Liver (tissue), 9 donors: ENCODE results near the gene FUS. TPM values are rescaled to one million over a fixed set of nuclear protein-coding genes. Genes with fewer than 3 reads are reported as not detected.

Source experiments
- DNase-seq: peaks from one replicate; pipeline ENCODE4 v3.0.0-alpha.2; 2017; ENCODE audit warnings: low spot score
- H3K27ac ChIP-seq, 2 donors: one replicate each; pipeline ENCODE4 v1.7.0; 2013; ENCODE audit warnings: inconsistent platforms in 2 of 2, low read length in 2 of 2, control low read depth in 1 of 2, low read depth in 1 of 2, mild to moderate bottlenecking in 1 of 2
- H3K27me3 ChIP-seq, 4 donors: one replicate each; pipeline versions ENCODE4 v1.6.1 to v1.7.0; 2013; ENCODE audit warnings: low read length in 3 of 4, inconsistent platforms in 1 of 4, mild to moderate bottlenecking in 1 of 4, moderate library complexity in 1 of 4; ENCODE audit not compliant: control insufficient read depth in 4 of 4, insufficient read depth in 4 of 4
- H3K36me3 ChIP-seq, 4 donors: one replicate each; pipeline versions ENCODE4 v1.6.1 to v1.7.0; 2013; ENCODE audit warnings: low read length in 3 of 4, mild to moderate bottlenecking in 3 of 4, low read depth in 1 of 4, moderate library complexity in 1 of 4; ENCODE audit not compliant: control insufficient read depth in 4 of 4, insufficient read depth in 3 of 4
- H3K4me1 ChIP-seq, 4 donors: one replicate each; pipeline versions ENCODE4 v1.6.1 to v1.7.0; 2013; ENCODE audit warnings: low read length in 3 of 4, mild to moderate bottlenecking in 3 of 4, moderate library complexity in 1 of 4; ENCODE audit not compliant: control insufficient read depth in 4 of 4, insufficient read depth in 4 of 4
- H3K4me3 ChIP-seq, 3 donors: one replicate each; pipeline versions ENCODE4 v1.6.1 to v1.7.0; 2013; ENCODE audit warnings: low read length in 3 of 3, control low read depth in 1 of 3, low read depth in 1 of 3, mild to moderate bottlenecking in 1 of 3
- H3K9ac ChIP-seq, 2 donors: one replicate each; pipeline ENCODE4 v1.7.0; 2013; ENCODE audit warnings: low read length in 2 of 2, mild to moderate bottlenecking in 2 of 2, moderate library complexity in 2 of 2, control low read depth in 1 of 2, low read depth in 1 of 2
- H3K9me3 ChIP-seq, 4 donors: one replicate each; pipeline versions ENCODE4 v1.6.1 to v1.7.0; 2013; ENCODE audit warnings: low read length in 3 of 4; ENCODE audit not compliant: control insufficient read depth in 4 of 4
- EGR1 ChIP-seq, 2 donors: IDR thresholded peaks; 2 replicates each; pipeline ENCODE4 v1.6.1; 2016 to 2018; ENCODE audit warnings: antibody characterized with exemption in 2 of 2, low read depth in 2 of 2
- FOXA1 ChIP-seq: IDR thresholded peaks from 2 replicates; pipeline ENCODE4 v1.6.1; 2016; ENCODE audit warnings: antibody characterized with exemption
- FOXA2 ChIP-seq: IDR thresholded peaks from 2 replicates; pipeline ENCODE4 v1.6.1; 2016; ENCODE audit warnings: antibody characterized with exemption
- GABPA ChIP-seq, 2 donors: IDR thresholded peaks in 1 of 2; conservative IDR thresholded peaks in 1 of 2; 2 replicates each; pipeline ENCODE4 v1.6.1; 2016; ENCODE audit warnings: antibody characterized with exemption in 2 of 2, mild to moderate bottlenecking in 1 of 2, moderate library complexity in 1 of 2
- HNF4A ChIP-seq, 2 donors: conservative IDR thresholded peaks; 2 replicates each; pipeline ENCODE4 v1.6.1; 2016; ENCODE audit warnings: antibody characterized with exemption in 2 of 2, mild to moderate bottlenecking in 2 of 2
- HNF4G ChIP-seq: IDR thresholded peaks from 2 replicates; pipeline ENCODE4 v1.6.1; 2016; ENCODE audit warnings: antibody characterized with exemption
- JUND ChIP-seq, 2 donors: IDR thresholded peaks; 2 replicates each; pipeline ENCODE4 v1.6.1; 2016; ENCODE audit warnings: antibody characterized with exemption in 2 of 2
- NR2F2 ChIP-seq: IDR thresholded peaks from 2 replicates; pipeline ENCODE4 v1.6.1; 2016; ENCODE audit warnings: antibody characterized with exemption
- RAD21 ChIP-seq, 2 donors: IDR thresholded peaks; 2 replicates each; pipeline ENCODE4 v1.6.1; 2016; ENCODE audit warnings: antibody characterized with exemption in 2 of 2, mild to moderate bottlenecking in 2 of 2
- RXRA ChIP-seq, 2 donors: IDR thresholded peaks; 2 replicates each; pipeline ENCODE4 v1.6.1; 2017 to 2018; ENCODE audit warnings: antibody characterized with exemption in 2 of 2, mild to moderate bottlenecking in 1 of 2
- SP1 ChIP-seq: IDR thresholded peaks from 2 replicates; pipeline ENCODE4 v1.6.1; 2018; ENCODE audit warnings: antibody characterized with exemption, mild to moderate bottlenecking
- TAF1 ChIP-seq: conservative IDR thresholded peaks from 2 replicates; pipeline ENCODE4 v1.6.1; 2016; ENCODE audit warnings: antibody characterized with exemption, mild to moderate bottlenecking
- YY1 ChIP-seq: IDR thresholded peaks from 2 replicates; pipeline ENCODE4 v1.6.1; 2016; ENCODE audit warnings: antibody characterized with exemption, mild to moderate bottlenecking
- WGBS: extraction: QIAGEN DNeasy Blood & Tissue Kit; methylation state at CpG from one replicate; pipeline ENCODE4 v1.1.7; 2013; 5-methylcytosine and 5-hydroxymethylcytosine counted together
- polyA plus RNA-seq, 2 donors: library from polyadenylated mRNA; stranded (reverse) in 1 of 2; unstranded in 1 of 2; fragments of 200-250 nt in 1 of 2; fragments of >200 nt in 1 of 2; fragmentation: Nextera tagmentation in 1 of 2; extraction: Ambion mirVana in 1 of 2; gene quantifications; one replicate each; pipeline versions ENCODE4 v1.2.1 to v1.2.3, GENCODE V29; 2013 to 2015
- total RNA-seq, 2 donors: library from RNA; depleted of rRNA; stranded (reverse); fragments of >200 nt; gene quantifications; one replicate each; pipeline ENCODE4 v1.2.3, GENCODE V29; 2014
- TF ChIP-seq, protein P1 (sequence below): IDR thresholded peaks from 2 replicates; pipeline ENCODE4 v1.6.1; 2016; ENCODE audit warnings: antibody characterized with exemption
- TF ChIP-seq, protein P2 (sequence below): fragments of 150-350 bp; IDR thresholded peaks from 2 replicates; pipeline ENCODE4 v1.5.1; 2017; ENCODE audit warnings: improper control_type of control experiment, low read depth, low read length; ENCODE audit not compliant: missing input control
- TF ChIP-seq, protein P3 (sequence below): IDR thresholded peaks from 2 replicates; pipeline ENCODE4 v1.6.1; 2016; ENCODE audit warnings: antibody characterized with exemption
- TF ChIP-seq, protein P4 (sequence below): IDR thresholded peaks from 2 replicates; pipeline ENCODE4 v1.6.1; 2016; ENCODE audit warnings: antibody characterized with exemption
- TF ChIP-seq, protein P5 (sequence below): IDR thresholded peaks from 2 replicates; pipeline ENCODE4 v1.6.1; 2016; ENCODE audit warnings: antibody characterized with exemption, mild to moderate bottlenecking
- donor health status: healthy.
- donor health status: healthy.
- donor health status: healthy.
- donor health status: healthy.
- donor health status: healthy.

FUS gene
- total and polyA plus RNA-seq, 4 donors: 7.5 to 51.5 (median 39.3) TPM

DNA sequence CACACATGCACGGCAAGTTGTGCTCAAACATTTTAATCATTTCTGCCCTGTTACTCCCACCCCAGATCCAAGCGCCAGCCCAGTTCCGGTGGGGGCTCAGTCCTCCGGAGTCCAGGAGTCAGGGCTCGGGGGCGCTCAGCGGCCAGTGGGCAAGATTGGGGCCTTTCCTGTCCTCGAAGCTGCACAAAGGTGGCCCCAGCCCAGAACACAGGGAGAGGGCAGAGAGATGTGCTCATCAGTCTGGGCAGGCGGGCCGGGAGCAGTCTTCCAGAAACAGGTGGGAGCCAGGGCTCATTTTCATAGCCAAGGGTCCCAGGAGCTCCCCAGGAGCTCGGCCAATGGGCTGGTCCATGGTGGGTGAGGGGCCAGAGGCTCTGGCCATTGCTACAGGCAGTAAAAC lies 48.5 kb upstream of the FUS start:
- H3K9ac ChIP-seq: no peak overlapping the region
- H3K27ac ChIP-seq: no peak overlapping the region
- H3K9me3 ChIP-seq: no peaks in the 10 kb centered on the region
- no peaks in the 10 kb centered on the region for H3K27me3 ChIP-seq
- TF ChIP-seq SP1: no peak
- TF ChIP-seq, protein P1, sequence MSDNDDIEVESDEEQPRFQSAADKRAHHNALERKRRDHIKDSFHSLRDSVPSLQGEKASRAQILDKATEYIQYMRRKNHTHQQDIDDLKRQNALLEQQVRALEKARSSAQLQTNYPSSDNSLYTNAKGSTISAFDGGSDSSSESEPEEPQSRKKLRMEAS: no peak
- no peak for TF ChIP-seq NR2F2
- no peak for TF ChIP-seq RAD21 (IDR thresholded peaks at IDR 0.05)
- TF ChIP-seq, protein P2, sequence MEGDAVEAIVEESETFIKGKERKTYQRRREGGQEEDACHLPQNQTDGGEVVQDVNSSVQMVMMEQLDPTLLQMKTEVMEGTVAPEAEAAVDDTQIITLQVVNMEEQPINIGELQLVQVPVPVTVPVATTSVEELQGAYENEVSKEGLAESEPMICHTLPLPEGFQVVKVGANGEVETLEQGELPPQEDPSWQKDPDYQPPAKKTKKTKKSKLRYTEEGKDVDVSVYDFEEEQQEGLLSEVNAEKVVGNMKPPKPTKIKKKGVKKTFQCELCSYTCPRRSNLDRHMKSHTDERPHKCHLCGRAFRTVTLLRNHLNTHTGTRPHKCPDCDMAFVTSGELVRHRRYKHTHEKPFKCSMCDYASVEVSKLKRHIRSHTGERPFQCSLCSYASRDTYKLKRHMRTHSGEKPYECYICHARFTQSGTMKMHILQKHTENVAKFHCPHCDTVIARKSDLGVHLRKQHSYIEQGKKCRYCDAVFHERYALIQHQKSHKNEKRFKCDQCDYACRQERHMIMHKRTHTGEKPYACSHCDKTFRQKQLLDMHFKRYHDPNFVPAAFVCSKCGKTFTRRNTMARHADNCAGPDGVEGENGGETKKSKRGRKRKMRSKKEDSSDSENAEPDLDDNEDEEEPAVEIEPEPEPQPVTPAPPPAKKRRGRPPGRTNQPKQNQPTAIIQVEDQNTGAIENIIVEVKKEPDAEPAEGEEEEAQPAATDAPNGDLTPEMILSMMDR: no peak
- TF ChIP-seq, protein P3, sequence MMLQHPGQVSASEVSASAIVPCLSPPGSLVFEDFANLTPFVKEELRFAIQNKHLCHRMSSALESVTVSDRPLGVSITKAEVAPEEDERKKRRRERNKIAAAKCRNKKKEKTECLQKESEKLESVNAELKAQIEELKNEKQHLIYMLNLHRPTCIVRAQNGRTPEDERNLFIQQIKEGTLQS: no peak
- no peak for TF ChIP-seq RXRA (IDR thresholded peaks at IDR 0.05)
- TF ChIP-seq, protein P4, sequence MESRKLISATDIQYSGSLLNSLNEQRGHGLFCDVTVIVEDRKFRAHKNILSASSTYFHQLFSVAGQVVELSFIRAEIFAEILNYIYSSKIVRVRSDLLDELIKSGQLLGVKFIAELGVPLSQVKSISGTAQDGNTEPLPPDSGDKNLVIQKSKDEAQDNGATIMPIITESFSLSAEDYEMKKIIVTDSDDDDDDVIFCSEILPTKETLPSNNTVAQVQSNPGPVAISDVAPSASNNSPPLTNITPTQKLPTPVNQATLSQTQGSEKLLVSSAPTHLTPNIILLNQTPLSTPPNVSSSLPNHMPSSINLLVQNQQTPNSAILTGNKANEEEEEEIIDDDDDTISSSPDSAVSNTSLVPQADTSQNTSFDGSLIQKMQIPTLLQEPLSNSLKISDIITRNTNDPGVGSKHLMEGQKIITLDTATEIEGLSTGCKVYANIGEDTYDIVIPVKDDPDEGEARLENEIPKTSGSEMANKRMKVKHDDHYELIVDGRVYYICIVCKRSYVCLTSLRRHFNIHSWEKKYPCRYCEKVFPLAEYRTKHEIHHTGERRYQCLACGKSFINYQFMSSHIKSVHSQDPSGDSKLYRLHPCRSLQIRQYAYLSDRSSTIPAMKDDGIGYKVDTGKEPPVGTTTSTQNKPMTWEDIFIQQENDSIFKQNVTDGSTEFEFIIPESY: no peak
- TF ChIP-seq HNF4A (conservative IDR thresholded peaks at IDR 0.05): no peak
- no peak for TF ChIP-seq JUND (IDR thresholded peaks at IDR 0.05)
- no peak for TF ChIP-seq GABPA (IDR thresholded peaks at IDR 0.05 in 1 of 2, conservative IDR thresholded peaks at IDR 0.05 in 1 of 2)
- TF ChIP-seq YY1: no peak
- TF ChIP-seq FOXA1: no peak
- no peak for TF ChIP-seq EGR1 (IDR thresholded peaks at IDR 0.05; ENCODE audit: low read depth in 2 of 2)
- no peak for TF ChIP-seq TAF1
- TF ChIP-seq FOXA2: no peak
- TF ChIP-seq, protein P5, sequence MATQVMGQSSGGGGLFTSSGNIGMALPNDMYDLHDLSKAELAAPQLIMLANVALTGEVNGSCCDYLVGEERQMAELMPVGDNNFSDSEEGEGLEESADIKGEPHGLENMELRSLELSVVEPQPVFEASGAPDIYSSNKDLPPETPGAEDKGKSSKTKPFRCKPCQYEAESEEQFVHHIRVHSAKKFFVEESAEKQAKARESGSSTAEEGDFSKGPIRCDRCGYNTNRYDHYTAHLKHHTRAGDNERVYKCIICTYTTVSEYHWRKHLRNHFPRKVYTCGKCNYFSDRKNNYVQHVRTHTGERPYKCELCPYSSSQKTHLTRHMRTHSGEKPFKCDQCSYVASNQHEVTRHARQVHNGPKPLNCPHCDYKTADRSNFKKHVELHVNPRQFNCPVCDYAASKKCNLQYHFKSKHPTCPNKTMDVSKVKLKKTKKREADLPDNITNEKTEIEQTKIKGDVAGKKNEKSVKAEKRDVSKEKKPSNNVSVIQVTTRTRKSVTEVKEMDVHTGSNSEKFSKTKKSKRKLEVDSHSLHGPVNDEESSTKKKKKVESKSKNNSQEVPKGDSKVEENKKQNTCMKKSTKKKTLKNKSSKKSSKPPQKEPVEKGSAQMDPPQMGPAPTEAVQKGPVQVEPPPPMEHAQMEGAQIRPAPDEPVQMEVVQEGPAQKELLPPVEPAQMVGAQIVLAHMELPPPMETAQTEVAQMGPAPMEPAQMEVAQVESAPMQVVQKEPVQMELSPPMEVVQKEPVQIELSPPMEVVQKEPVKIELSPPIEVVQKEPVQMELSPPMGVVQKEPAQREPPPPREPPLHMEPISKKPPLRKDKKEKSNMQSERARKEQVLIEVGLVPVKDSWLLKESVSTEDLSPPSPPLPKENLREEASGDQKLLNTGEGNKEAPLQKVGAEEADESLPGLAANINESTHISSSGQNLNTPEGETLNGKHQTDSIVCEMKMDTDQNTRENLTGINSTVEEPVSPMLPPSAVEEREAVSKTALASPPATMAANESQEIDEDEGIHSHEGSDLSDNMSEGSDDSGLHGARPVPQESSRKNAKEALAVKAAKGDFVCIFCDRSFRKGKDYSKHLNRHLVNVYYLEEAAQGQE: no peak
- no peak for TF ChIP-seq HNF4G
- WGBS: 88% methylated on average over 11 of the region's 11 CpGs
- H3K36me3 ChIP-seq: peaks cover 8 to 40% (median 13%) of the 10 kb centered on the region in 4 donors
- no peak for DNase-seq
- H3K4me3 ChIP-seq: no peak overlapping the region
- H3K4me1 ChIP-seq: peaks cover 0 to 18% (median 5%) of the 10 kb centered on the region in 4 donors
